HAP-1 (cell line): Measurements from ENCODE around the gene HOMER1.

Source experiments
- DNase-seq, 2 experiments: peaks; one replicate each; pipeline ENCODE4 v3.0.0-alpha.2; 2016 to 2020; ENCODE audit warnings: low spot score in 2 of 2
- H3K27me3 ChIP-seq: fragments of 250-450 bp; sonication (Bioruptor Pico); 2 replicates; pipeline ENCODE4 v1.5.1; 2020; ENCODE audit warnings: low read depth, mild to moderate bottlenecking, moderate library complexity
- H3K36me3 ChIP-seq: fragments of 250-450 bp; sonication (Bioruptor Pico); replicated peaks from 2 replicates; pipeline ENCODE4 v1.5.1; 2020; ENCODE audit warnings: mild to moderate bottlenecking
- H3K4me1 ChIP-seq: fragments of 250-450 bp; sonication (Bioruptor Pico); 2 replicates; pipeline ENCODE4 v1.5.1; 2020; ENCODE audit warnings: mild to moderate bottlenecking
- H3K4me3 ChIP-seq: fragments of 250-450 bp; sonication (Bioruptor Pico); 2 replicates; pipeline ENCODE4 v1.5.1; 2020; ENCODE audit warnings: mild to moderate bottlenecking, moderate library complexity
- H3K9me3 ChIP-seq: fragments of 250-450 bp; sonication (Bioruptor Pico); 2 replicates; pipeline ENCODE4 v1.5.1; 2020; ENCODE audit warnings: mild to moderate bottlenecking, moderate library complexity
- in situ Hi-C: fragments of 300-500 bp; cut with MboI; formaldehyde crosslinking; loops from 3 replicates; pipeline ENCODE4 v1.14.3; 2020; ENCODE audit warnings: low sequenced_read_pairs, inconsistent platforms, mixed read lengths

Gene HOMER1

GRCh38 chr5:79346420-79346824 lies 167.5 kb downstream of the HOMER1 start:
- in situ Hi-C loops: no loop called here
- no peak for DNase-seq
- H3K4me1 ChIP-seq: no peaks in the 10 kb centered on the region
- no peak overlapping the region for H3K4me3 ChIP-seq
- H3K36me3 ChIP-seq: no peaks in the 10 kb centered on the region
- no peaks in the 10 kb centered on the region for H3K9me3 ChIP-seq
- no peaks in the 10 kb centered on the region for H3K27me3 ChIP-seq

GRCh38 chr5:79333852-79334557 lies 179.9 kb downstream of the HOMER1 start:
- DNase-seq: no peak
- H3K9me3 ChIP-seq: no peaks in the 10 kb centered on the region

GRCh38 chr5:79330071-79330470 lies 183.9 kb downstream of the HOMER1 start:
- H3K4me1 ChIP-seq: no peaks in the 10 kb centered on the region
- H3K9me3 ChIP-seq: no peaks in the 10 kb centered on the region
- in situ Hi-C loops: no loop called here
- no peak overlapping the region for H3K4me3 ChIP-seq
- DNase-seq: no peak
- H3K36me3 ChIP-seq: no peaks in the 10 kb centered on the region; the same call in 1 of the 2 replicates
- no peaks in the 10 kb centered on the region for H3K27me3 ChIP-seq

More at GRCh38 chr5:79333852-79334557, 179.9 kb downstream of the HOMER1 start:
- H3K4me3 ChIP-seq: no peak overlapping the region
- H3K4me1 ChIP-seq: no peaks in the 10 kb centered on the region
- no peaks in the 10 kb centered on the region for H3K27me3 ChIP-seq
- in situ Hi-C loops: no loop called here
- H3K36me3 ChIP-seq: no peaks in the 10 kb centered on the region; the same call in 1 of the 2 replicates

GRCh38 chr5:79329453-79329852 lies 184.5 kb downstream of the HOMER1 start:
- H3K9me3 ChIP-seq: no peaks in the 10 kb centered on the region
- H3K4me1 ChIP-seq: no peaks in the 10 kb centered on the region
- no peak for DNase-seq
- no peaks in the 10 kb centered on the region; the same call in 1 of the 2 replicates for H3K36me3 ChIP-seq
- no peaks in the 10 kb centered on the region for H3K27me3 ChIP-seq
- no peak overlapping the region for H3K4me3 ChIP-seq
- in situ Hi-C loops: no loop called here
